ENCODE data around the gene GNB1L. TPM values are rescaled to one million over a fixed set of nuclear protein-coding genes. Genes with fewer than 3 reads are reported as not detected.

GNB1L gene
- total RNA-seq, 1 experiment from 2014 or later = 18.0 TPM

GRCh38 chr22:19748139-19748538, 106.5 kb downstream of the GNB1L start (continued):
- TF ChIP-seq PRDM15 (CRISPR knock-in tag; IDR thresholded peaks at IDR 0.05) (no peak), GABPB1 (CRISPR knock-in tag; IDR thresholded peaks at IDR 0.05) (no peak), GRHL2 (CRISPR knock-in tag; IDR thresholded peaks at IDR 0.05; ENCODE audit: insufficient replicate concordance, severe bottlenecking) (no peak)

GRCh38 chr22:19747551-19747950, 107.1 kb downstream of the GNB1L start:
- H3K36me3 Mint-ChIP-seq = no peaks in the 10 kb centered on the region
- H3K4me3 Mint-ChIP-seq = no peak overlapping the region
- H3K27me3 Mint-ChIP-seq (ENCODE audit: low read depth) = peaks cover 9% of the 10 kb centered on the region
- ChIA-PET CTCF (interaction anchor here (1.4 to 4.4 kb wide), 3 partner anchors 9 to 24 kb away, joined by 5 to 42 read pairs (median 14); partner anchors contain the start of gene GP1BB), POLR2A (no interaction called here)
- ATAC-seq = no peak
- no peak for DNase-seq (ENCODE audit: low spot score)
- TF ChIP-seq FOXP1 (CRISPR knock-in tag; IDR thresholded peaks at IDR 0.05; ENCODE audit: borderline replicate concordance) = no peak
- no peak for TF ChIP-seq ZNF232 (CRISPR knock-in tag; IDR thresholded peaks at IDR 0.05)
- TF ChIP-seq CREB1 (CRISPR knock-in tag; IDR thresholded peaks at IDR 0.05) = no peak
- TF ChIP-seq IRF1 (CRISPR knock-in tag; IDR thresholded peaks at IDR 0.05) = no peak
- TF ChIP-seq TEAD4 (CRISPR knock-in tag; IDR thresholded peaks at IDR 0.05) = no peak
- TF ChIP-seq CBFB (CRISPR knock-in tag; IDR thresholded peaks at IDR 0.05; ENCODE audit: low read depth) = no peak
- no peak for TF ChIP-seq FOXJ3 (CRISPR knock-in tag; IDR thresholded peaks at IDR 0.05; ENCODE audit: borderline replicate concordance)
- no peak for TF ChIP-seq ESRRA (CRISPR knock-in tag; IDR thresholded peaks at IDR 0.05; ENCODE audit: borderline replicate concordance)
- TF ChIP-seq GABPB1 (CRISPR knock-in tag; IDR thresholded peaks at IDR 0.05) = no peak
- no peak for TF ChIP-seq NR3C1 (CRISPR knock-in tag; conservative IDR thresholded peaks at IDR 0.05; ENCODE audit: low read depth)
- no peak for TF ChIP-seq ZNF532 (CRISPR knock-in tag; IDR thresholded peaks at IDR 0.05; ENCODE audit: borderline replicate concordance)
- TF ChIP-seq ZNF281 (CRISPR knock-in tag; IDR thresholded peaks at IDR 0.05) = no peak
- no peak for TF ChIP-seq IRF2 (CRISPR knock-in tag; IDR thresholded peaks at IDR 0.05; ENCODE audit: borderline replicate concordance, low read depth)
- no peak for TF ChIP-seq JAZF1 (CRISPR knock-in tag; IDR thresholded peaks at IDR 0.05)
- TF ChIP-seq ZNF138 (CRISPR knock-in tag; conservative IDR thresholded peaks at IDR 0.05) = no peak
- no peak for TF ChIP-seq TEAD1 (CRISPR knock-in tag; IDR thresholded peaks at IDR 0.05)
- TF ChIP-seq ELF4 (CRISPR knock-in tag; IDR thresholded peaks at IDR 0.05; ENCODE audit: low read depth) = no peak
- 0 out of 2 replicates have a peak, but pooled peaks cover 2% of the 10 kb centered on the region for H3K4me1 Mint-ChIP-seq
- H3K9me3 Mint-ChIP-seq = no peaks in the 10 kb centered on the region
- H3K27ac Mint-ChIP-seq = no peak overlapping the region

All from WTC11 (cell line).